GM21381 (cell line): Measurements from ENCODE around the gene ZNF490.

Source experiments
- ATAC-seq: cut with Tn5 transposase; IDR thresholded peaks from one replicate; pipeline ENCODE4 v1.9.1; 2021; ENCODE audit warnings: mild to moderate bottlenecking, moderate library complexity; ENCODE audit not compliant: unreplicated experiment

The ZNF490 gene

DNA sequence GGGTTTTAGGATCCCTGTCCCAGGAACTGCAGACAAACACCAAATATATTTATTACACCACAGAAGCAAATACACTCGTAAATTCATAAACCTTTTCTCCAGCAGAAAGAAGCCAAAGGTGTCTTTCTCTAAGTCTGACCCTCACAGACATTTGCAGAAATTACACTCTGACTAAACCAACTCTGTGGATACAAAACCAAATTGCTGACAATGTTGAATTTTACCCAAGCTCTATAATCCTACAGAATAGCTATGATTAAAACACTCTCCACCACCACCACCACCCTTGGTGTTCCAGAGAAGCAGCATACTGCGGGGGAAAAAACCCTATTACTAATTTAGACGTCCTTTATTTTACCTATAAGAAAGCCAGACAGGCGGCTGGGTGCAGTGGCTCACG lies 64.5 kb downstream of the ZNF490 start:
- ATAC-seq, result no peak

DNA sequence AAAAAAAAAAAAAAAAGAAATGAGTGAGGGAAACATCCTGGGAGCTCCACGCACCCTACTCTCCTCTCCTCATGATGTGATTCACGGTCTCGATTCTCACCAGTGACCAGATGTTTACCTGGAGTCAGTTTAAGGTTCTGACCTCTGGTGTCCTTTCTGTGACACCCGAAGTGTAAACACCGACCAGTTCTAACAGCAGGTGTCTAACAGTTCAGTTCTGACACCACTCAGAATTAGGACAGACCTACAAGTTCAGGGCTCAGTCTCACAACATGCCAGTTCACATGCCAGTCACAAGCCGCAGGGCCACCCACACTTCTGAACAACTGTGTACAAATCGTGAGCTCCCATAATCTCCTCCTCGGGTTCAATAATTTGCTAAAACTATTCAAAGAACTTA lies 65.3 kb downstream of the ZNF490 start:
- ATAC-seq, result no peak

DNA sequence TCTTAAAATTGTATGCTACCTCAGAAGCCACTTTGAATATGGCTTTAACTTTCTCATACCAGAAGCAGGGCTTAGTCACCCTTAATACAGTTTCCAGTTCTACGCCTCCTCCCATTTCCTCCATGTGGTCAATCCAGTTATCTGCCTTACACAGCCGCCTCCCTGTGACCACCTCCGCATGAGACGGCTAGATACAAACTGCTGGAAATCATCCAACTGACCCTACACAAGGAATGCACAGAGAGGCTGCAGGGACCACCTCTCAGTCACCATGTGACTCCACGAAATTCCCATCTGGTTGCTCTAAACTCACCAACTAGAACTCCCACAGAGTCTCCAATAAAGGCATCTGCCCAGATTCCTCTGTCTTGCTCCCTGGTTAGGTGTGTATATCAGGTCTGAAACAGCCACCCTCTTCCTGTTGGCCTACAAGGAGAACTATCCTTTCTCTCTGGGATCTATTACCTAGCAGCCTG lies 66.2 kb downstream of the ZNF490 start:
- no peak for ATAC-seq

DNA sequence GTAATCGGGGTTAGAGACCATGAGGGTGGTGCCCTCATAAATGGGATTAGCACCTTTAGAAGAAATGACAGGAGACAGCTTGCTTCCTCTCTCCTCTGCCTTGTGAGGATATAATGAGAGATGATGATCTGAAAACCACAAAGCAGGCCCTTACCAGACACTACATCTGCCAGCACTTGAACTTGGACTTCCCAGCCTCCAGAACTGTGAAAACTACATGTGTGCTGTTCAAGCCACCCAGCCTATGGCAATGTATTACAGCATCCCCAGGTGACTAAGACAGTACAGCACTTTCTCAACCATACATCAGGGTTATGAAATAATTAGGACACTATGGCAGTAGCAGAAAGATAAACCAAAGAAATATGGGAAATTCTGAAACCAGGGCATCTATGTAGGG lies 66.8 kb downstream of the ZNF490 start:
- no peak for ATAC-seq
